Chondrocyte (in vitro differentiated cells): ENCODE results near the gene GPR87. TPM values are rescaled to one million over a fixed set of nuclear protein-coding genes. Genes with fewer than 3 reads are reported as not detected.

Source experiments
- DNase-seq: peaks from one replicate; pipeline ENCODE4 v3.0.0; 2021; ENCODE audit warnings: mixed read lengths, low spot score
- H3K27ac Mint-ChIP-seq: one replicate; pipeline ENCODE4 v1.8.0; 2021; ENCODE audit warnings: mild to moderate bottlenecking, moderate library complexity, mixed read lengths; ENCODE audit not compliant: unreplicated experiment
- H3K27me3 Mint-ChIP-seq: 2 replicates; pipeline ENCODE4 v1.8.0; 2021; ENCODE audit warnings: low read depth, mixed read lengths
- H3K36me3 Mint-ChIP-seq: 2 replicates; pipeline ENCODE4 v1.8.0; 2021; ENCODE audit warnings: low read depth, mixed read lengths
- H3K4me1 Mint-ChIP-seq: 2 replicates; pipeline ENCODE4 v1.8.0; 2021; ENCODE audit warnings: low read depth, mild to moderate bottlenecking, mixed read lengths
- H3K4me3 Mint-ChIP-seq: one replicate; pipeline ENCODE4 v1.8.0; 2021; ENCODE audit warnings: mild to moderate bottlenecking, moderate library complexity, mixed read lengths; ENCODE audit not compliant: unreplicated experiment
- H3K9me3 Mint-ChIP-seq: 2 replicates; pipeline ENCODE4 v1.8.0; 2021; ENCODE audit warnings: low read depth, mixed read lengths
- total RNA-seq: library from RNA; stranded (reverse); gene quantifications from 3 replicates; pipeline ENCODE4 v1.2.1, GENCODE V29; 2021
- TF ChIP-seq, protein P1 (sequence below): fragments of 200-600 bp; sonication (generic); IDR thresholded peaks from 2 replicates; pipeline ENCODE4 v1.5.0; 2021; ENCODE audit warnings: antibody characterized with exemption, mild to moderate bottlenecking, moderate library complexity

Gene GPR87
- total RNA-seq, 1 donor from 2014 or later, result not detected

DNA sequence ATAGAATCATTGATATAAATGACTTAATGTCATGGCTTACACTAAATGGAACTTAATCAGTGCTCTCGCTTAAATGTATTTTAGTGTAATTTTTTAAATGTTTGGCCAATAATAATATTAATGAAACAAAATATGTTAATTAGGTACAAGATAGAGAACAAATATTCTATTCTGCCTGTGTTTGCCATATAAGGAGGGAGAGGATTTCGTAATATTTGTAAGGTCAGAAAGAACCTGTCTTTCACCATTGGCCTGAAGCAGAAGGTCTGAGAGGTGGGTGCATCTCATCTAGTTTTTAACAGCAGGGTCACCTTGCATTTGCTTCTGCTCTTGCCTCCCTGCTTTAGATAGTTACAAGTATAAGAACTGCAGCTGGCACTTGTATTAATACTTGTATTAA lies 2.5 kb downstream of the GPR87 start:
- peaks cover 9% of the 10 kb centered on the region for H3K9me3 Mint-ChIP-seq
- DNase-seq, result no peak
- H3K4me1 Mint-ChIP-seq, result peaks cover 22% of the 10 kb centered on the region
- no peaks in the 10 kb centered on the region for H3K27me3 Mint-ChIP-seq
- no peak overlapping the region for H3K27ac Mint-ChIP-seq
- no peak overlapping the region for H3K4me3 Mint-ChIP-seq
- TF ChIP-seq, protein P1, sequence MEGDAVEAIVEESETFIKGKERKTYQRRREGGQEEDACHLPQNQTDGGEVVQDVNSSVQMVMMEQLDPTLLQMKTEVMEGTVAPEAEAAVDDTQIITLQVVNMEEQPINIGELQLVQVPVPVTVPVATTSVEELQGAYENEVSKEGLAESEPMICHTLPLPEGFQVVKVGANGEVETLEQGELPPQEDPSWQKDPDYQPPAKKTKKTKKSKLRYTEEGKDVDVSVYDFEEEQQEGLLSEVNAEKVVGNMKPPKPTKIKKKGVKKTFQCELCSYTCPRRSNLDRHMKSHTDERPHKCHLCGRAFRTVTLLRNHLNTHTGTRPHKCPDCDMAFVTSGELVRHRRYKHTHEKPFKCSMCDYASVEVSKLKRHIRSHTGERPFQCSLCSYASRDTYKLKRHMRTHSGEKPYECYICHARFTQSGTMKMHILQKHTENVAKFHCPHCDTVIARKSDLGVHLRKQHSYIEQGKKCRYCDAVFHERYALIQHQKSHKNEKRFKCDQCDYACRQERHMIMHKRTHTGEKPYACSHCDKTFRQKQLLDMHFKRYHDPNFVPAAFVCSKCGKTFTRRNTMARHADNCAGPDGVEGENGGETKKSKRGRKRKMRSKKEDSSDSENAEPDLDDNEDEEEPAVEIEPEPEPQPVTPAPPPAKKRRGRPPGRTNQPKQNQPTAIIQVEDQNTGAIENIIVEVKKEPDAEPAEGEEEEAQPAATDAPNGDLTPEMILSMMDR, result no peak
- H3K36me3 Mint-ChIP-seq, result no peaks in the 10 kb centered on the region

DNA sequence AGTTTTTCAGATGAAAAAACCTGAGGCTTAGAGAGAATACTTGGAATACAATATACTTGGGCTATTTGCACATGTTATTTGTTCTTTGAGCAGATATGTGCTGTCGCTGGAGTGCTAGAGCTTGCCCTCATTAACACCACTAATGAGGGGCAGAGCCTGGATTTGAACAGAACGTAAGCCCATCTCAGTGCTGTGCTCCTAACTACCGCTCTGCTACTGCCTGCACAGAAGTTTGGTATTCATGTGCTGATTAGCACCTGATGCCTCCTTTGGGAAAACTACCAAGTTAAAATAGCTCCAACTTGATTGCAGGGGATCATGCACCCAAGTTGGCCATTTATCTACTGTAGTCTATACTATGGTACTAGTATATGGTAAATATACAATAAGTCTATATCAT lies 3.6 kb downstream of the GPR87 start:
- no peaks in the 10 kb centered on the region for H3K36me3 Mint-ChIP-seq
- H3K9me3 Mint-ChIP-seq, result peaks cover 9% of the 10 kb centered on the region
- TF ChIP-seq, protein P1, result no peak
- H3K4me3 Mint-ChIP-seq, result no peak overlapping the region
- no peak for DNase-seq
- no peak overlapping the region for H3K27ac Mint-ChIP-seq
- no peaks in the 10 kb centered on the region for H3K27me3 Mint-ChIP-seq
- H3K4me1 Mint-ChIP-seq, result peaks cover 17% of the 10 kb centered on the region

DNA sequence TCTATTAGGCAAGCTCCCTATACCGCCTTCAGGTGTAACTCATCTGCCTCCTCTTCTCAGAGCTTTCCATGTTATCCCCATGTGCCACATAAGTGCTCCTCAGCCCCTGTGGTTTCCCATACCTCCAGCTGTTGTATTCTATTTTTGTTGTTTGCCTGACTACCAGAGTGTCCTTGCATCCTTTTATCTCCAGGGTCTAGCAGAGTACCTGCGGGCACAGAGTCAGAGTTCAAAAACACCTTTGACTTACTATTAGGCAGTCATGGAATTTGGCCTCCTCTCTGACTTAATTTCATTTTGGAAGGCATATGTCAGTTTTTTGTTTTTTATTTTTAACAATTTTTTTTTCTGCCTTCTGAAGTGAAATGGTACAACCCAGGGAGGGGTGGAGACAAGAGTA lies 7.1 kb downstream of the GPR87 start:
- Mint-ChIP-seq H3K4me3 (no peak overlapping the region), H3K36me3 (no peaks in the 10 kb centered on the region), H3K27ac (no peak overlapping the region), H3K4me1 (peaks cover 19% of the 10 kb centered on the region), H3K27me3 (no peaks in the 10 kb centered on the region), H3K9me3 (no peaks in the 10 kb centered on the region)
- no peak for DNase-seq
- TF ChIP-seq, protein P1, result no peak

DNA sequence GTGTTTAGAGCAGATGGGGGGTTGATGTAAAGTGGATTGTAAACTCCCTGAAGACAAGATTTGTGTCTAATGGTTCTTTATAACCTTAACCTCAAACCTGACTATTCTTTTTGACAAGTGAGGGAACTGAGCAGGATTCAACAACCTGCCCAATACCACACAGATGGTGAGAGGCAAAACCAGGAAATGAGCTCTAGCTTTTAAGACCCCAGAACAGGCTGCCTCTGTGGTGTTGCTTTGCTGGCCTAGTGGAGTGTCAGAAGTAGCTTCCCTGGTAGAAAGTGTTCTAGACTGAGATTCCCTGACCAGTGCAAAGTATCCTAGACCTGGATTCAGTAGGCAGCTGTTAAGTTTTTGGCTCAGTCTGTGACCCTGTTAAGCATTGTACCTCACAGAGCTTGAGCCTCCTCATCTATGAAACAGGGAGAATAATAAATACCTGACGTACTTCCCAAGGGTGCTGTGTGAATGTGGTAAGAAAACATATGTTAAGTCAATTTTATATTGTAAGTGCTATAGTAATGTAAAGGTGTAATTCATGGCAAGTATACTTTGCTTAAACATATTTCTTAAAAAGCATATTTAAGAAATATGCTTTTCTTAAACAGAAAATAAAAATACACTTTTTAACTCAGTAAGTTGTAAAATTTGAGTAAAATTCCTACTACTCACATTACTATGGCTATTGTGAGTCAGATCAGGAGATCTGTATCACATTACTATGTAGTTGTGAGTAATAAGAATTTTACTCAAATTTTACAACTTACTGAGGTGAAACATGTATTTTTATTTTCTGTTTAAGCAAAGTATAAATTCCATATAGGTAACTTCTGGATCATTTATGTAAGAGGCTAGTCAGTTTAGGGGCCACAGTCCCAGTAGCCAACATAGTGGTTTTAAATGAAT lies 8.8 kb downstream of the GPR87 start:
- H3K4me3 Mint-ChIP-seq, result no peak overlapping the region
- H3K27me3 Mint-ChIP-seq, result no peaks in the 10 kb centered on the region

DNA sequence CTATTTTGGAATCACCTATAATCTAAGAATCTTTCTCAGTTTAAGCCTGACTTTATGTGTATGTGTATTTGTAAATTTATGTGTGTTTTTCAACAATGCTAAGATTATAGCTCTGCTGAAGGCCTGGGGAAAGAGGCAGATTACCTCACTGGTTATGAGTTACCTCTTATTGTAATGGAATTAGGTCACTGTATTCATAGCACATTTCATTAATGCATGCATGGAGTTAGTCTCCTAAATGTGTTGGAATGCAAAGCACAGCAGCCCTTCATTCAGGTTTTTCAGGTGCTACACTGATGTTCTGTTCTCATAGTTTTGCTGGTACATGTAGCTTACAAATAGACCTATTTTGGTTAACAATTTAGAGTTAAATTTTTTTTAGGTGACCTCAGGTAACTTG lies 9.5 kb downstream of the GPR87 start:
- Mint-ChIP-seq H3K36me3 (no peaks in the 10 kb centered on the region), H3K9me3 (no peaks in the 10 kb centered on the region), H3K4me1 (peaks cover 24% of the 10 kb centered on the region), H3K27me3 (no peaks in the 10 kb centered on the region), H3K4me3 (no peak overlapping the region), H3K27ac (no peak overlapping the region)
- TF ChIP-seq, protein P1, result no peak
- no peak for DNase-seq

More for the DNA sequence above, 8.8 kb downstream of the GPR87 start:
- peaks cover 24% of the 10 kb centered on the region for H3K4me1 Mint-ChIP-seq
- H3K9me3 Mint-ChIP-seq, result no peaks in the 10 kb centered on the region
- TF ChIP-seq, protein P1, result no peak
- no peak overlapping the region for H3K27ac Mint-ChIP-seq
- DNase-seq, result no peak
- H3K36me3 Mint-ChIP-seq, result no peaks in the 10 kb centered on the region
